ENCODE results near the gene GDF9.
A peak's percentile ranks its signal among the peaks of the same experiment; 100 is the strongest.

Gene GDF9

GRCh38 chr5:132907161-132907560 lies 40.9 kb upstream of the GDF9 start:
- no peak for DNase-seq (ENCODE audit: low read depth in 1 of 2, low spot score in 1 of 2)
- H3K4me3 ChIP-seq (replicated peaks; ENCODE audit: insufficient read depth, low read length) = no peak overlapping the region
- TF ChIP-seq REST (IDR thresholded peaks at IDR 0.05; ENCODE audit: insufficient replicate concordance, low read depth) (no peak), CTCF (IDR thresholded peaks at IDR 0.05; ENCODE audit: insufficient read depth, low read length) (no peak)
- no peaks in the 10 kb centered on the region for H3K27me3 ChIP-seq (ENCODE audit: insufficient read depth, poor library complexity, severe bottlenecking)
- no peak overlapping the region for H3K27ac ChIP-seq (replicated peaks)

- no peak overlapping the region for H3K4me3 ChIP-seq (replicated peaks; ENCODE audit: insufficient read depth, low read length)
- DNase-seq (ENCODE audit: low read depth in 1 of 2, low spot score in 1 of 2) = peak in 1 of 2 experiments; percentile 14
- peak; percentile 13; the same call in 1 of the 2 replicates for TF ChIP-seq SPI1 (IDR thresholded peaks at IDR 0.05; ENCODE audit: borderline replicate concordance, low read depth)
- TF ChIP-seq POLR2AphosphoS5 (IDR thresholded peaks at IDR 0.05; ENCODE audit: low read depth) = no peak
- H3K27me3 ChIP-seq (ENCODE audit: insufficient read depth, poor library complexity, severe bottlenecking) = no peaks in the 10 kb centered on the region
- H3K27ac ChIP-seq (replicated peaks) = no peak overlapping the region
Observed at GRCh38 chr5:132905938-132906337, 39.7 kb upstream of the GDF9 start.

GRCh38 chr5:132901730-132902129 lies 35.5 kb upstream of the GDF9 start:
- Histone ChIP-seq H3K27me3 (ENCODE audit: insufficient read depth, poor library complexity, severe bottlenecking) (no peaks in the 10 kb centered on the region), H3K27ac (replicated peaks) (no peak overlapping the region), H3K4me3 (replicated peaks; ENCODE audit: insufficient read depth, low read length) (no peak overlapping the region)
- TF ChIP-seq GABPA (IDR thresholded peaks at IDR 0.05; ENCODE audit: low read depth) (no peak), REST (IDR thresholded peaks at IDR 0.05; ENCODE audit: insufficient replicate concordance, low read depth) (no peak), POLR2AphosphoS5 (IDR thresholded peaks at IDR 0.05; ENCODE audit: low read depth) (no peak), CTCF (IDR thresholded peaks at IDR 0.05; ENCODE audit: insufficient read depth, low read length) (no peak), SPI1 (IDR thresholded peaks at IDR 0.05; ENCODE audit: borderline replicate concordance, low read depth) (no peak)
- DNase-seq (ENCODE audit: low read depth in 1 of 2, low spot score in 1 of 2) = no peak

- no peak overlapping the region for H3K4me3 ChIP-seq (replicated peaks; ENCODE audit: insufficient read depth, low read length)
Observed at GRCh38 chr5:132901036-132901435, 34.8 kb upstream of the GDF9 start.

More at GRCh38 chr5:132901036-132901435, 34.8 kb upstream of the GDF9 start:
- Histone ChIP-seq H3K27ac (replicated peaks) (no peak overlapping the region), H3K27me3 (ENCODE audit: insufficient read depth, poor library complexity, severe bottlenecking) (no peaks in the 10 kb centered on the region)
- DNase-seq (ENCODE audit: low read depth in 1 of 2, low spot score in 1 of 2) = no peak
- TF ChIP-seq CTCF (IDR thresholded peaks at IDR 0.05; ENCODE audit: insufficient read depth, low read length) (no peak), POLR2AphosphoS5 (IDR thresholded peaks at IDR 0.05; ENCODE audit: low read depth) (no peak), GABPA (IDR thresholded peaks at IDR 0.05; ENCODE audit: low read depth) (no peak), SPI1 (IDR thresholded peaks at IDR 0.05; ENCODE audit: borderline replicate concordance, low read depth) (no peak), REST (IDR thresholded peaks at IDR 0.05; ENCODE audit: insufficient replicate concordance, low read depth) (no peak)
